HG03039 (cell line): Measurements from ENCODE around the gene TMEM154.

Source experiments
- ATAC-seq: cut with Tn5 transposase; IDR thresholded peaks from one replicate; pipeline ENCODE4 v1.9.1; 2021; ENCODE audit warnings: mild to moderate bottlenecking, moderate library complexity; ENCODE audit not compliant: unreplicated experiment

TMEM154 gene

DNA sequence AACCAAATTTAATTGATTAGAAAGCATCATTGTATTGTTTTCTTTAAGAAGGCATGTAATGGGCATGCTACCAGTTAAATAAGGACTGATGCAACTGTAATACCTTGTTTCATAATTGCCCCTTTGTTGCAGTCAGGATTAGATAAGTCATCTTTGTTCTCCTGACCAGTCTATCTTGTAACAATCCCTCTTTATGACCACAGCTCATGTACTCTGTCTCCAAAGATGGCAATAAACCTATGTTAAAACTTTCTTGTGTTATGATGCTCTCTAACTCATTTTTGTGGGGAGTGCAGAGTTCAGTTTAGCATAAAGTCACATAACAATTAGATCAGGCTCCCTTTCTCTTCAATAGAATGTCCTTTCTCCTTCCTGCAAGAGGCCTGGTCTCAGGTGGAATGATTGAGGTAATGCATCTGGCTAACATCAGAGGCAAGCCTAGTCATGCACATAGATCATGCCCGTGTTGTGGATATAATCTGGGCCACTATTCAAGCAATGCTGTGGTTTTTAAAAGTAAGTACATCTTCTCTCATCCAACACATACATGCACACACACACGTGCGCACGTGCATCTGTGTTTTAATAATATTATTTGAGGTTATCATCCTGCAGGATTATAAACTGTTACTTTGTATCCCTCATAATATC is 45.6 kb downstream of the TMEM154 start:
- ATAC-seq, result no peak

DNA sequence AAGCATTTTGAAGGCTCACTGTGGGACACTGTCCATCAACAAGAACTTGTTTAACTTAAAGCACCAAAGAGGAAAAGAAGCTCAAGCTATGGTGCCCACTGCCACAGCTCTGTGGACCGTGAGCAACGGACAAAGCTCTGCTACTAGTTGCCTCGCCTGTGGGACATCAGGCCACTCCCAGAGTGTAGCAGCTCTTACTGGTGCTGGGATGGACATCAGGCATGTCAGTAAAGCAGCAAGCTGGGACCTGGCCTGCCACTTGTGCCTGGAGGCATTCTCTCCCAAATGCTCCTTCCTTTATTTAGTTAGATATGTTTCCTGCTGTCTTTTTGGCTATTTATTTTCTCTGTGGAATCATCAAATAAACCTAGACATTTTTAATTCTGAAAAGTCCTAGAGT is 46.7 kb downstream of the TMEM154 start:
- ATAC-seq, result no peak

DNA sequence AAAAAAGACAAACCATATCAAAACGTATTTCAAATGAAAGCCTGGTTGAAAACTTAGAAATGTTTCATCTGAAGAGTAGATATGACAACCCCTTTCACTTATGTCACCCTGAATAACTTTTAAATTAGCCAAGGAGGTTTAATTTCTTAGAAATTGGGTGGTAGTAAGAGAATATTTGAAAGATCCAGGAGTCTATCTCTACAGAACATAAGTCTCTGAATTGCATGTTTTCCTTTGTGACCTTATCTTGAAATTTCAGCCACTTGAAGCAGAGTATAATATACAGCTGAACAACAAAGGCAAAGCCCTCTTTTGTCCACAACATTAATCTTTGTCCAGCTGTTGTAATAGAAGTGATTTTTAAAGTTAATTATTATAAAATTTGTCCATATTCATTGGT is 49.5 kb downstream of the TMEM154 start:
- ATAC-seq, result no peak

DNA sequence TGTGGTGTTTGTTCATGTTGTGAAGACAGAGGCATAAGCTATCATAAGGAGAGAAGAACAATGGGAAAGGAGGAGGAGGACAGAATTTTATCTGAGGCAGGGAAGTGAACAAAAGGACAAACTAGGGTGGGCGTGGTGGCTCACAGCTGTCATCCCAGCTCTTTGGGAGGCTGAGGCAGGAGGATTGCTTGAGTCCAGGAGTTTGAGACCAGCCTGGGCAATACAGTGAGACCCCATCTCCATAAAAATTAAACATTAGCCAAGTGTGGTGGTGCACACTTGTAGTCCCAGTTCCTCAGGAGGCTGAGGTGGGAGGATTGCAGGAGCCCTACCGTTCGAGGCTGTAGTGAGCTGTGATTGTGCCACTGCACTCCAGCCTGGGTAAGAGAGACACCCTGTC is 49.9 kb downstream of the TMEM154 start:
- ATAC-seq, result no peak

- no peak for ATAC-seq
These were observed 51.7 kb downstream of the TMEM154 start for GRCh38 chr4:152628128-152628527.

- ATAC-seq, result no peak
These were observed 53.0 kb downstream of the TMEM154 start for GRCh38 chr4:152626790-152627189.

DNA sequence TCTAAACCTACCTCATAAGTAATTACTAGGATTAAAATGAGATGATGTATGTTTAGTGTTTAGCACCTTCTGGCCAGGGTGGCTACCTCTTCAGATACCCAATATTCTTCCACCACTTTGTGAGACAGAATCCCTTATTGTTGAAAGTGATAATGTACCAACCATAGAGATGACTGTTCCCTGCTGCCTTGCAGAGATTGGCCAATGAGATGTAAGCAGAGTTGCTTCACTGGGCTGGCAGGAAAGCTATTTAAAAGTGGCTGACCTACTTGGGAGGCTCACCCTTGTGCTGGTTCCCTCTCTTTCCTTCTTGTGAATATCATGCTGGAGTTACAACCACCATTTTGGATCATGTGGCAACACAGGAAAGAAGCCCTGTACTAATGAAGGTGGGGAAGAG is 58.9 kb downstream of the TMEM154 start:
- no peak for ATAC-seq

- ATAC-seq, result no peak
These were observed 59.6 kb downstream of the TMEM154 start for GRCh38 chr4:152620218-152620617.

- no peak for ATAC-seq
These were observed 60.2 kb downstream of the TMEM154 start for GRCh38 chr4:152619556-152619955.

- no peak for ATAC-seq
These were observed 60.8 kb downstream of the TMEM154 start for GRCh38 chr4:152618971-152619370.

- no peak for ATAC-seq
These were observed 63.0 kb downstream of the TMEM154 start for GRCh38 chr4:152616804-152617203.

DNA sequence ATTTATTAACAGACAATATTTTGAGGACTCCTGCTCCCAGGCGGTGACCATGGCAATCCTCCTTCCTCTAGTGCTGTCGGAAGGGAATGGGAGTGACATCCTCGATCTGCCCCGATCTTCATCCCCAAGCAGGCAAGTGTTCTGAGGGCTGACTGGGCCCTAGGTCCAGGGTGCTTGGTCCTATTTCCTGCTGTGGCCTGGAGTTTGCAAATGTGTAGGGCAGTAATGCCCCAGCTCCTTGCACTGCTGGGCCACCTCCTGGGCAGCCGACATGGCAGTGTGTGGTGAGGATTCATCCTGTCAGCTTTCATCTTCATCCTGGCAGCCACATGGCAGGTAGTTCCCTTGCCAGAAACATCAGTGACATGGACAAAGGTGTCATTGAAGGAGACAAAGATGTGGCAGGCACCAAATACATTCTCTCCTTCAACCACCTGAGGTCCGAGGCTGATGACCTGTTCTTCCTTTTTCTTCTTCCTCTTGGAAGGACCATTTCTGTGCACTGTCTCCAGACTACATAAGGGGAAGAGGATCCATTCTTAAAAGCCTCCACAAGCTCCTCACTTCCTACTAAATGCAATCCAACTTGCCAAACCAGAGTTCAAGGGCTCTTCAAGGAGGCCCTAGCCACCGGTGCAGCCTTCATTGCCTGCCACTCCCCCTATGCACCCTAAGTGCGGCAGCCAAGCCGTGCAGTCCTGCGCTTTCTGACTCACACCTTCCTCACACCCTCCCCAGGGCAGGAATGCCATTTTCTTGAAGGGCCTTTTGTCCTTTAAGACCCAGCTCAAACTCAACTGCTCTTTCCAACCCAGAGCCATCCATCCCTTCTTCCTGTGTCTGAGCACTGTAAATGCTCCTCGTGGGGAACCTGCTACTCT is 65.7 kb downstream of the TMEM154 start:
- no peak for ATAC-seq

GRCh38 chr4:152613351-152613750 is 66.4 kb downstream of the TMEM154 start:
- no peak for ATAC-seq

DNA sequence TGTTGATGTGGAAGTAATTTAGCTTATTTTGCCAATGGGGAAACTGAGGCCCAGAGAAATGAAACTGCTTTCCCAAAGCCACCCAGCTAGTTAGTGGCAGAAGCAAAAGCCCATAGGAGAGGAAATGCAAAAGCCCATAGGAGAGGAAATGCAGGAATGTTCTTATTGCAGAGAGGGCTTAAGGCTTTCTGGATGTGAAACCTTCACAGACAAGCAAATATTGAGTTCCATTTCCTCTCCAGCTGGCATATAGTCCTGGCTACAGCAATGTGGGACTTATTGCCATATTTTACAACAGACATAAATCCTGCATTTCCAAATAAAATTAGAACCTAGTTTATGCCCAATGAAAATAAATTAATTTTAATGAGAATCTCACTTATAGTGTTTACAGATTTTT is 69.7 kb downstream of the TMEM154 start:
- ATAC-seq, result no peak

- ATAC-seq, result no peak
These were observed 70.3 kb downstream of the TMEM154 start for GRCh38 chr4:152609481-152609880.

- no peak for ATAC-seq
These were observed 72.6 kb downstream of the TMEM154 start for GRCh38 chr4:152607178-152607577.

DNA sequence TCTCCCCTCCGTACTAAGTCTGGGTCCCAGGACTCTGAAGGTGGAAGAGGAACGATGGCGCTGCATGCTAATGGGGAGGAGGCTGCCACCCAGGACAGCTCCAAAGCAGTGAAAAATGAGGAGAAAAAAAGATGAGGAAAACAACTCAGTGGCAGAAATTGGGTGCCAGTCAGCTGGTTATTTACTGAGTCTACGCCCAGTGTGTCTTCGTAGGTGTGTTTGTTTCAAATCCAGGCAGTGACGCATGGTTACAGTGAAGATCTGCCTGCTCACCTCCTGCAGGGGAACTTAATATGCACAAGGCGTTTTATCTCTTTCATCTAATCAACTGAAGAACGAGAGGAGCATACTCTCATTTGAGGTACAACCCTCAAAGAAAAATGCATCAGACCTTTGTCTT is 73.0 kb downstream of the TMEM154 start:
- no peak for ATAC-seq

DNA sequence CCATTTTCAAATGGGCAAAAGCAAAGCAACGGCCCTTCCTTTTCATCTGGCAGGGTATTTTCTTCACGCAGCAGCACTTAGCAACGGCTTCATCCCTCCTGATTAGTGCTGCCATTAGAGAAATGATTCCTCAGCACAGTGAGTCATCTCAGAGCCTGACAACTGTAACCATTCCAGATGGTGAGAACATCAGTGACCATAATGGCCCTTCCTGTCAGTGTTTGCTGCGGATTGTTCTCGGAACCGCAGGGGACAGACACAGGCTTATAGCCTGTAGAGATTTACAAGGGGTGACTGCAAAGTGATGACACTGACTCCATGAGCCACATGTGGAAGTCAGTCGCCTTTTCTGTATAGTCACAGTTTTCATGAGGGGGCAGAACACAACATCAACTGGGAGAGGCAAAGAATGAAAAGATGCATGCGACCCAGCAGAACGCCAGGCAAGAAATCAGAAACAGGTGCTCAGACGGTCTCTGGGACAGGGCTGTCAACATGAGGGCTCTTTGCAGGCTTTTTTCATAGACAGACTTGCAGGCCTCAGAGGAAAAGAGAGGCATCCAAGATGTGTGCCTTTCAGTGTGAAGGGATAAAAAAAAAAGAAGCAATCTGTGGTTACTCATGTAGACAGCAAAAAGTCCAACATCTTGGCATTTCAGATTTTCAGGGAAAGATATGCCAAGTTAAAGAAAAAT is 74.0 kb downstream of the TMEM154 start:
- ATAC-seq, result no peak

DNA sequence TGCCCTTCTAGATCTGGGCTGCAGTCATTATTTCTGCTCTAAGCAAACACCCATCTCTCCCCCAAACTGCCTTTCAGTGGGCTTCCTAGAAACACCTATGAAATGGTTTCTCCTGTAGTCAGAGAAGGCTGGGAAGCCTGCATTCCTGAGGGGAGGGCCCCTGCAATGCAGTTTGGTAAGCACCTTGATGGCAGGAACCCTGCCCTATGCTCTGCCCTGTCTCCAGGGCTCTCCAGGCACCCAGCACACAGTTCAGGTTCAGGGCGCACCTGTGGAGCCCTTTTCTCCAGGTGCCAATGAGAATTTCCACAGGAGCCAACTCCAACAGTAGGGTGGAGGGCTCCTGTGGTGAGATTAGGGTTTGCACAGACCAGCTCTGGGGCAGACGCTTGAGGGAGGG is 74.8 kb downstream of the TMEM154 start:
- no peak for ATAC-seq

DNA sequence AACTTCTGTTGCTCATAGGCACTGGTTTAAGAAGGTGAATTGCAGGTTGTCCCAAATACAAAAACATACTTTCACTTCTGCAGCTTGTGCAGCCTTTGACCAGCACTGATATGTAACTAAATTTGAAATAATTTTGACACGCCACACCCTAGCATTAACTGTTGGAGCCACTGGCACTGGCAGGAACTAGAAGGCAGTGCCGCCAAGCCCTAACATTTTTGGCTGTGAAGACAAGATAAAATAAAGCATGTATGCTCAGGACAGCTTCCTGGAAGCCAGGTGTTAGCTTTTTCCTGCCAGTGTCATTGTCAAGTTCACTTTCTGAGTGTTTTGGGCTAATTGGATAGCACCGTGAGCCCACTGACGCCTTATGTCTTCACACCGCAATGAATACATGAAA is 78.6 kb downstream of the TMEM154 start:
- ATAC-seq, result no peak

DNA sequence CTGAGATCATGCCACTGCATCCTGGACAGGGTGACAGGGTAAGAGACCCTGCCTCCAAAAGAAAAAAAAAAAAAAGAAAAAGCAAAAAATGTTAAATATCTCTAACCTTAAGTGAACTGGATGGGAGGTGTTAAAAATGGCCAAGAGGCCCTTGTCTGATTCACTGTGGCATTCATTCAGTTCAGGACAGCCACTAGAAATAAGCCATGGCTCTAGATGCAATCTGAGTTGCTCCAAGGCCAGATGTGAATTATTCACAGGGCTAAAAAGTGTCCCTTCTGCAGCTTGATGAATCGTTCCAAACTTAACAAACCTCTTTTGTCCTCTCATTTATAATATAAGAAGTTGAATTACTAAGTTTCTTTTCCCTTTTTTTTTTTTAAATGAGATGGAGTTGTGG is 80.2 kb downstream of the TMEM154 start:
- no peak for ATAC-seq

GRCh38 chr4:152599095-152599494 is 80.7 kb downstream of the TMEM154 start:
- ATAC-seq, result no peak
